ENCODE data around the gene CRTC2. TPM values are rescaled to one million over a fixed set of nuclear protein-coding genes. Genes with fewer than 3 reads are reported as not detected.

Gene CRTC2
- total RNA-seq, 1 experiment from 2014 or later, result 33.8 TPM

- H3K4me2 ChIP-seq (ENCODE audit: low read length), result peak overlapping the region; percentile 87
- POLR2A ChIA-PET, result interaction anchor here (1.6 to 2.7 kb wide), 2 partner anchors 13 to 33 kb away, joined by 3 to 7 read pairs; partner anchors contain the start of gene RPS27
- H2AFZ ChIP-seq (ENCODE audit: low read depth, low read length, poor library complexity, severe bottlenecking), result no peak overlapping the region
- H3K4me1 ChIP-seq (ENCODE audit: control insufficient read depth in 1 of 2, insufficient read depth in 2 of 2, low read length in 2 of 2), result peaks cover 12 to 30% of the 10 kb centered on the region in 2 experiments; a peak in 3 of 4 replicates
- DNase-seq (ENCODE audit: low read depth, low spot score) (no peak), ATAC-seq (peak; percentile 23)
- H3K27ac ChIP-seq (ENCODE audit: low read depth, low read length), result peak overlapping the region; percentile 94
- peaks cover 70% of the 10 kb centered on the region for H3K79me2 ChIP-seq (ENCODE audit: insufficient read depth, low read length)
- no peaks in the 10 kb centered on the region for H3K9me2 ChIP-seq (ENCODE audit: insufficient read depth)
- no TSS peak for BruUV-seq (replicated peaks)
- TF ChIP-seq CTCF (IDR thresholded peaks at IDR 0.05 in 2 of 3, conservative IDR thresholded peaks at IDR 0.05 in 1 of 3; ENCODE audit: borderline replicate concordance in 1 of 3, insufficient read depth in 1 of 3, low read depth in 2 of 3, low read length in 2 of 3) (no peak), ZNF274 (IDR thresholded peaks at IDR 0.05; ENCODE audit: low read depth, low read length) (no peak), SP1 (IDR thresholded peaks at IDR 0.05; ENCODE audit: low read depth) (no peak), ZBTB33 (IDR thresholded peaks at IDR 0.05; ENCODE audit: extremely low read depth, insufficient replicate concordance, low read length) (no peak), ATF3 (IDR thresholded peaks at IDR 0.05) (no peak), ZFX (IDR thresholded peaks at IDR 0.05) (no peak), MAX (IDR thresholded peaks at IDR 0.05) (no peak), JUND (IDR thresholded peaks at IDR 0.05) (no peak)
- RAD21 ChIA-PET (ENCODE audit: low non-redundant PET in 1 of 2, low total read pairs in 2 of 2, uncharacterized antibody in 2 of 2, unreplicated experiment in 2 of 2), result no interaction called here
- no peaks in the 10 kb centered on the region for H3K9me3 ChIP-seq (ENCODE audit: control insufficient read depth in 1 of 2, insufficient read depth in 1 of 2, low read depth in 1 of 2, low read length in 2 of 2)
- H4K20me1 ChIP-seq (ENCODE audit: insufficient read depth), result no peaks in the 10 kb centered on the region
- peak overlapping the region; percentile 81 for H3K9ac ChIP-seq (ENCODE audit: low read length)
- CTCF ChIA-PET, result interaction anchor here (1.5 kb wide), 1 partner anchor 10 kb away, joined by 7 read pairs; the partner anchor contains the start of gene CREB3L4
- intact Hi-C loops (cut with micrococcal nuclease), result no loop called here
- H3K4me3 ChIP-seq (replicated peaks in 1 of 2; ENCODE audit: low read depth in 1 of 2, low read length in 2 of 2), result peak overlapping the region; percentile 64 to 88
- H3K27me3 ChIP-seq (ENCODE audit: insufficient read depth, low read length), result no peaks in the 10 kb centered on the region
- H3K36me3 ChIP-seq (ENCODE audit: control insufficient read depth in 1 of 2, insufficient read depth in 2 of 2, low read length in 2 of 2), result peaks cover 7 to 15% of the 10 kb centered on the region in 2 experiments; a peak in 2 of 4 replicates
These were observed 685 bp downstream of the CRTC2 start for GRCh38 chr1:153957744-153958110.
